GM12891 (cell line): ENCODE measurements around the gene TRMT1.
"Not testable (repeated sequence)": the region's sequence is repeated elsewhere in the genome, so short reads cannot be mapped to it uniquely, and the experiment has no call there.

Experiments used
- DNase-seq: peaks from one replicate; pipeline ENCODE4 v3.0.0; 2011; ENCODE audit warnings: low spot score; ENCODE audit not compliant: insufficient read length
- FAIRE-seq: peaks from 2 replicates; lab custom pipeline; 2011; peaks lifted over from hg19 to GRCh38; lab: Jason Lieb, UNC
- PAX5 ChIP-seq: IDR thresholded peaks from 2 replicates; pipeline ENCODE4 v1.6.1; 2011; ENCODE audit warnings: low read length, moderate library complexity, mild to moderate bottlenecking; ENCODE audit not compliant: insufficient read depth, severe bottlenecking
- POLR2A ChIP-seq: IDR thresholded peaks from 2 replicates; pipeline ENCODE4 v1.6.1; 2011; ENCODE audit warnings: low read depth, low read length, control low read depth
- POLR2AphosphoS5 ChIP-seq: IDR thresholded peaks from 2 replicates; pipeline ENCODE4 v1.6.1; 2011; ENCODE audit warnings: low read depth, low read length, control low read depth
- POU2F2 ChIP-seq: IDR thresholded peaks from 2 replicates; pipeline ENCODE4 v1.6.1; 2011; ENCODE audit warnings: low read depth, mild to moderate bottlenecking, control low read depth, low read length, moderate library complexity
- SPI1 ChIP-seq: IDR thresholded peaks from 2 replicates; pipeline ENCODE4 v1.6.1; 2011; ENCODE audit warnings: low read depth, low read length, control low read depth
- TAF1 ChIP-seq: IDR thresholded peaks from 2 replicates; pipeline ENCODE4 v1.6.1; 2011; ENCODE audit warnings: low read depth, low read length, control low read depth

TRMT1 gene

DNA sequence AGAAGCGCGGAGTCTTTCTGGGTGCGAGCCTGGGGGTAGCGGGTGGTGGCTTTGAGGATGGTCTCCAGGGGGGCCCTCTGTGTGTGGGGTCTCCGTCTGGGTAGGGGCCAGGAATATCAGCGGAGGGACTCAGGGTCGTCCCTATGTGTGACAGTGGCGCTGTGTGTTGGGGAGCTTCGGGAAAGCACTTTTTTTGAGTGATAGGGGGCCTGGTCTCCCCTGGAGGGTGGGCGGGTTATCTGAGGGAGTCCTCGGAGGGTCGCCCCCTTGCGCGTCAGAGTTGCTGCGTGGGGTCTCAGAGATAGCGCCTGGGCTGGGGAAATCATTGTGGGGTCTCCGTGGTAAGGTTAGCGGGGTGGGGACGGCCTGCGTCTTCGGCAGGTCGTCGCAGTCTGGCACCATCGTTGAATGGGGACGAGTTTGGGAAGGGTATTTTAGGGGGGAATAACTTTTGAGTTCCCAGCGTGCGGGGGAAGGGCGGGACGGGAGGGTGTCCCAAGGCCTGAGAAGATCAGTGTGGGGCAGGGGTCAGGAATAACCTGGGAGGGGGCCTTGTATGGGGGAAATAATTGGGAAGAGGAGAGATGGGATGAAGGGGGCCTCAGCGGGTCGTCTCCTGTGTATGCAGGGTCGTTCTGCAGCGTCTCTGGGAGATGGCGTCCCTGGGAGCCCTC, 34.5 kb upstream of the TRMT1 start:
- FAIRE-seq = no peak
- DNase-seq = no peak
- TF ChIP-seq PAX5 (no peak), POLR2A (no peak), TAF1 (no peak), POU2F2 (no peak), POLR2AphosphoS5 (no peak), SPI1 (no peak)

GRCh38 chr19:13150187-13150930, 33.8 kb upstream of the TRMT1 start, which contains the start of the genes IER2 and STX10:
Gene IER2, plus strand, starts transcription at chr19:13150411. Its CDS starts 2,776 bp downstream, at chr19:13153187.
Gene STX10, minus strand, starts transcription at chr19:13150375. Its CDS starts 202 bp downstream, at chr19:13150173.
- peak; percentile 95 for DNase-seq
- FAIRE-seq = peak; percentile 82
- TF ChIP-seq POLR2AphosphoS5 (0 out of 2 replicates have a peak, but pooled peaks have one; percentile 13), TAF1 (peak; percentile 84), PAX5 (no peak), SPI1 (peak; percentile 56), POU2F2 (peak; percentile 63; the same call in 1 of the 2 replicates), POLR2A (0 out of 2 replicates have a peak, but pooled peaks have one; percentile 28)

- no peak for TF ChIP-seq TAF1
- no peak for TF ChIP-seq SPI1
- no peak for TF ChIP-seq PAX5
- TF ChIP-seq POU2F2 = no peak
- TF ChIP-seq POLR2A = no peak
- no peak for TF ChIP-seq POLR2AphosphoS5
- DNase-seq (no peak), FAIRE-seq (no peak)
These were observed 33.2 kb upstream of the TRMT1 start for GRCh38 chr19:13149628-13150186.

DNA sequence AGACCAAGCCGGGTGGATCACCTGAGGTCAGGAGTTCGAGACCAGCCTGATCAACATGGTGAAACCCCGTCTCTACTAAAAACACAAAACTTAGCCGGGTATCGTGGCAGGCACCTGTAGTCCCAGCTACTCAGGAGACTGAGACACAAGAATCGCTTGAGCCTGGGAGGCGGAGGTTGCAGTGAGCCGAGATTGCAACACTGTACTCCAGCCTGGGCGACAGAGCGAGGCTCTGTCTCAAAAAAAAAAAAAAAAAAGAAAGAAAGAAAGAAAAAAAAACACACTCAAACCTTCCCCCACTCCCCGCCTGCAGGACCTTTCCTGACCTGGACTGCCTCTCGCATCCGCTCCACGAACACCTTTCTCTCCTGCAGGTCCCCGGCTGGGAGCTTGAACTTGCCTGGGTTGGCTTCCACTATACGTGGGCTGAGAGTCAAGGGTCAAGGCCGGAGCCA, 32.7 kb upstream of the TRMT1 start:
- FAIRE-seq, DNase-seq: not testable (repeated sequence)

DNA sequence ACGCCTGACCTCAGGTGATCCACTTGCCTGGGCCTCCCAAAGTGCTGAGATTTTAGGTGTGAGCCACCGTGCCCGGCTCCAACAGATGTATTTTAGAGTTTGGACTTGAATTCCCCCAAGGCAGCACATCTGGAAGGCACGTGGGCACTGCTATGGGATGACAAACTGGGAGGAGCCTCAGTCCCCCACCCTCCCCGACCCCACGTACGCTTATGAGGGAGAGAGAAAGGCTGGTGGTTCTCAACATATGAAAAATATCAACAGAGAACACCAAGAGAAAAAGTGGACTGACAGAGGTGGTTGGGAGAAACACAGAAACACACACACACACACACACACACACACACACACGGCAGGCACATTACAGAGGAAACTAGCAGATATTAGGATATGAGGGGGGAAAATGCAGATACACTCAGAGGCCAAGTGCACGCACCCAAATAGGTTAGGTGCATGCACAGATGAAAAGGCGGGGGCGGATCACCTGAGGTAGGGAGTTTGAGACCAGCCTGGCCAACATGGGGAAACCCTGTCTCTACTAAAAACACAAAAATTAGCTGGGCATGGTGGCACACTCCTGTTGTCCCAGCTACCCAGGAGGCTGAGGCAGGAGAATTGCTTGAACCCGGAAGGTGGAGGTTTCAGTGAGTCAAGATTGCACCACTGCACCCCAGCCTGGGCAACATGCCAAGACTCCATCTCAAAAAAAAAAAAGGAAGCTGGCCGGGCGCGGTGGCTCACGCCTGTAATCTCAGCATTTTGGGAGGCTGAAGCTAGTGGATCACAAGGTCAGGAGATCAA, 30.4 kb upstream of the TRMT1 start:
- FAIRE-seq = no peak
- no peak for TF ChIP-seq POLR2AphosphoS5
- TF ChIP-seq PAX5 = no peak
- no peak for TF ChIP-seq TAF1
- TF ChIP-seq SPI1 = no peak
- DNase-seq = no peak

DNA sequence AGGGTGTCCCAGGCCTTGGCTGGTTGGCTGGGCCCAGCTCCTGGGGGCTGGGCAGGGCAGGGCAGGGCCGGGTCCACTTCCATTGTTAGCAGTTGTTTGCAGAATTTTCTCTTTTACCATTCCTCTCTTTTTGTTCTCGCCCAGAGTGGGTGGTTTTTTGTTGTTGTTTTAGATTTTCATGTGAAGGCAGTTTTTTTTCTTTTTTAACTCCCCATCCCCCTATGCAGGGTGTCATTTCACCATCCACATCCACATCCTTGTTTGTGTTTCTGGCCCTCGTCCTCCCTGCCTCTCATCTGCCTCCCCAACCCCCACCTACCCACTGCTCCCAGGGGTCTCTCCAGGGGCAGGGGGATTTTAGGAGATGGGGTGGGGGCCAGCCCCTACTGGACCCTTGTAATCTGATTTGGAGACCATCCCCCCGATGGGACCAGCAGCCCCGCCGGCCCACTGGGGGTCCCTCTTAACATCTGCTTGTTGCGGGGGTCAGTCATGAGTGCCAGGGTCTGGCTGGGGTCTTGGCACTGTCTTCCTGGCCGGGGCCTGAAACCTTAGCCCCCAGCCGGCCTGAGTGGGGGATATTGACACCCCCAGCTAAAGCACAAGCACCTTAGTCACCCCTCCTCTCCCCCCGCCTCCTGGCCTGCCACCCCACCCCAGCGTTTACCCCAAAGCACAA, 23.2 kb upstream of the TRMT1 start:
- DNase-seq = no peak
- TF ChIP-seq POU2F2 (no peak), POLR2AphosphoS5 (no peak), POLR2A (no peak), PAX5 (no peak), SPI1 (no peak), TAF1 (no peak)
- FAIRE-seq = no peak

- no peak for DNase-seq
- TF ChIP-seq PAX5 = no peak
- no peak for TF ChIP-seq SPI1
- no peak for TF ChIP-seq TAF1
- TF ChIP-seq POLR2A = no peak
- no peak for TF ChIP-seq POLR2AphosphoS5
- TF ChIP-seq POU2F2 = no peak
- FAIRE-seq = no peak
These were observed 22.3 kb upstream of the TRMT1 start for GRCh38 chr19:13138916-13139198.

DNA sequence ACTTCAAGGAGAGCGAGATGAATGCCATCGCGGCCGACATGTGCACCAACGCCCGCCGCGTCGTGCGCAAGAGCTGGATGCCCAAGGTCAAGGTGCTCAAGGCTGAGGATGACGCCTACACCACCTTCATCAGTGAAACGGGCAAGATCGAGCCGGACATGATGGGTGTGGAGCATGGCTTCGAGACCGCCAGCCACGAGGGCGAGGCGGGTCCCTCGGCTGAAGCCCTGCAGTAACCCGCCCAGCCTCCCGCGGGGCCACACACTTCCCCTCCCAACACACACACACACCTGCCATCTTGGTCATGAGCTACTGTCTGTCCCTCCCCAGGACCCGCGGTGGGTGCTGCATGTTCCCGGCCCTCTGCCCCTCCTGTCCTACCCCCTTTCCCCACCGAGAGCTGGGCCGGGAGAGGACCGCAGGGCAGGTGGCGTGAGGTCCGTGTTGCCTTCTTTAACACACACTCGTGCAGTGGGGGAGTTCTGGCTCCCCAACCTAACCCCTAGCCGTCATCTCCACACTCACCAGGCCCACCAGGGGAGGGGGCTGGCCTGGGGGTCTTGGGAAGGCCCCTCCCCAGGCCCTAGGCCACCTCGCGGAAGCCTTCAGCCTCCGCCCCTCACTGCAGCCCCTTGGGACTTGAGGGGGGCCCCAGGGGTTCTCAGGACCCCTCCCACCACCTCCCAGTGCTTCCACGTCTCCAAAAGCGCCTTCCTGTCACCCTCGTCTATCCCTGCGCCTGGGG, 21.8 kb upstream of the TRMT1 start:
- DNase-seq (no peak), FAIRE-seq (no peak)
- TF ChIP-seq POLR2AphosphoS5 (no peak), POU2F2 (no peak), POLR2A (no peak), SPI1 (no peak)
